Endothelial cell of umbilical vein (primary cell): ENCODE results near the gene RBMS1. TPM values are rescaled to one million over a fixed set of nuclear protein-coding genes. Genes with fewer than 3 reads are reported as not detected.

ENCODE experiments used
- BruUV-seq: library from RNA; stranded (reverse); fragments of 400-500 nt; replicated peaks from 2 replicates; lab custom pipeline; 2021; lab: Mats Ljungman, UMichigan
- CTCF ChIA-PET: fragments of 300-600, 350-600 bp; sonication (Branson Sonifier 250); formaldehyde crosslinking; loops from one replicate; lab custom pipeline; 2021; ENCODE audit warnings: antibody characterized with exemption, inconsistent platforms; lab: Charles Lee
- POLR2A ChIA-PET: fragments of 300-600, 350-600 bp; sonication (Branson Sonifier 250); formaldehyde crosslinking; loops from one replicate; lab custom pipeline; 2021; ENCODE audit warnings: antibody characterized with exemption, inconsistent platforms; lab: Charles Lee
- DNase-seq: peaks from one replicate; pipeline ENCODE4 v3.0.0-alpha.2; 2011; ENCODE audit warnings: low read depth, low spot score
- FAIRE-seq: peaks from 2 replicates; lab custom pipeline; 2011; peaks lifted over from hg19 to GRCh38; lab: Jason Lieb, UNC
- H2AFZ ChIP-seq: 2 replicates; pipeline ENCODE4 v1.6.0; 2012; ENCODE audit warnings: low read depth, low read length, control low read depth, inconsistent platforms
- H3K27ac ChIP-seq: 2 replicates; pipeline ENCODE4 v1.5.1; 2011; ENCODE audit warnings: low read depth, mild to moderate bottlenecking, control low read depth, low read length, moderate library complexity; ENCODE audit not compliant: insufficient read depth
- H3K27me3 ChIP-seq, 2 experiments: 2 replicates each; pipeline versions ENCODE4 v1.6.0 to v1.6.1; 2011; ENCODE audit warnings: low read length in 2 of 2, mixed read lengths in 1 of 2; ENCODE audit not compliant: control insufficient read depth in 2 of 2, insufficient read depth in 2 of 2
- H3K36me3 ChIP-seq, 2 experiments: 2 replicates in 1 of 2; 3 replicates in 1 of 2; pipeline ENCODE4 v1.5.1; 2011; ENCODE audit warnings: low read length in 2 of 2, mild to moderate bottlenecking in 1 of 2, moderate library complexity in 1 of 2; ENCODE audit not compliant: control insufficient read depth in 2 of 2, insufficient read depth in 2 of 2; ENCODE audit errors: extremely low read depth in 1 of 2
- H3K4me1 ChIP-seq: 3 replicates; pipeline ENCODE4 v1.5.1; 2011; ENCODE audit warnings: mild to moderate bottlenecking, low read length; ENCODE audit not compliant: control insufficient read depth, insufficient read depth; ENCODE audit errors: extremely low read depth
- H3K4me2 ChIP-seq: 2 replicates; pipeline ENCODE4 v1.6.1; 2011; ENCODE audit warnings: low read length, control low read depth, mixed read lengths; ENCODE audit not compliant: insufficient read depth
- H3K4me3 ChIP-seq, 3 experiments: fragments of 200-600 bp in 1 of 3; sonication (generic), shearing (Covaris generic) in 1 of 3; replicated peaks in 1 of 3; 2 replicates each; pipeline ENCODE4 v1.5.1; 2011 to 2016; ENCODE audit warnings: control low read depth in 3 of 3, low read length in 3 of 3, mild to moderate bottlenecking in 2 of 3, inconsistent platforms in 1 of 3, low read depth in 1 of 3, moderate library complexity in 1 of 3; ENCODE audit not compliant: insufficient read depth in 1 of 3
- H3K79me2 ChIP-seq: 2 replicates; pipeline ENCODE4 v1.6.0; 2012; ENCODE audit warnings: low read length, inconsistent platforms; ENCODE audit not compliant: control insufficient read depth, insufficient read depth
- H3K9ac ChIP-seq: replicated peaks from 2 replicates; pipeline ENCODE3; 2011; ENCODE audit warnings: low read length, control low read depth; ENCODE audit not compliant: insufficient read depth; ENCODE audit errors: extremely low read depth
- H3K9me1 ChIP-seq: replicated peaks from 3 replicates; pipeline ENCODE4 v1.6.0; 2011; ENCODE audit warnings: mild to moderate bottlenecking, low read length; ENCODE audit not compliant: control insufficient read depth, insufficient read depth; ENCODE audit errors: extremely low read depth
- H3K9me3 ChIP-seq: replicated peaks from 2 replicates; pipeline ENCODE4 v1.5.1; 2012; ENCODE audit warnings: low read length, inconsistent platforms; ENCODE audit not compliant: control insufficient read depth, insufficient read depth
- H4K20me1 ChIP-seq: replicated peaks from 2 replicates; pipeline ENCODE3; 2011; ENCODE audit warnings: mild to moderate bottlenecking, low read length; ENCODE audit not compliant: control insufficient read depth, insufficient read depth; ENCODE audit errors: extremely low read depth
- CTCF ChIP-seq, 2 donors: IDR thresholded peaks; 1 replicate in 1 of 2; 2 replicates in 1 of 2; pipeline ENCODE4 v1.5.1; 2011; ENCODE audit warnings: low read length in 2 of 2, mild to moderate bottlenecking in 2 of 2, moderate library complexity in 2 of 2, control low read depth in 1 of 2, inconsistent platforms in 1 of 2, low read depth in 1 of 2; ENCODE audit not compliant: insufficient read depth in 1 of 2; ENCODE audit errors: extremely low read depth in 1 of 2
- EZH2 ChIP-seq: IDR thresholded peaks from 2 replicates; pipeline ENCODE4 v1.6.1; 2012; ENCODE audit warnings: borderline replicate concordance, low read depth, mild to moderate bottlenecking, moderate library complexity, low read length, inconsistent platforms; ENCODE audit not compliant: severe bottlenecking
- FOS ChIP-seq: IDR thresholded peaks from 2 replicates; pipeline ENCODE4 v1.6.1; 2011; ENCODE audit warnings: mild to moderate bottlenecking, low read length, moderate library complexity, borderline replicate concordance; ENCODE audit not compliant: insufficient read depth
- GATA2 ChIP-seq: IDR thresholded peaks from 2 replicates; pipeline ENCODE4 v1.7.0; 2011; ENCODE audit warnings: low read depth, mild to moderate bottlenecking, moderate library complexity, mixed read lengths, low read length; ENCODE audit not compliant: insufficient read length, insufficient read depth
- JUN ChIP-seq: IDR thresholded peaks from 2 replicates; pipeline ENCODE4 v1.6.1; 2011; ENCODE audit warnings: borderline replicate concordance, low read depth; ENCODE audit not compliant: insufficient read length, insufficient read depth
- MAX ChIP-seq: IDR thresholded peaks from 2 replicates; pipeline ENCODE4 v1.6.1; 2011; ENCODE audit not compliant: insufficient read depth, insufficient read length
- MYC ChIP-seq: IDR thresholded peaks from one replicate; pipeline ENCODE4 v1.6.1; 2011; ENCODE audit warnings: mild to moderate bottlenecking, low read depth, low read length
- POLR2A ChIP-seq: IDR thresholded peaks from 2 replicates; pipeline ENCODE4 v1.6.1; 2012; ENCODE audit warnings: low read depth, mild to moderate bottlenecking, control low read depth, low read length
- POLR2AphosphoS5 ChIP-seq: IDR thresholded peaks from 2 replicates; pipeline ENCODE4 v1.6.1; 2012; ENCODE audit warnings: low read depth, mild to moderate bottlenecking, control low read depth, low read length, moderate library complexity; ENCODE audit not compliant: insufficient read depth
- dilution Hi-C: fragments of 300-500 bp; cut with MboI; formaldehyde crosslinking; loops from one replicate; pipeline ENCODE4 v1.15.0; 2019; ENCODE audit warnings: low sequenced_read_pairs; ENCODE audit not compliant: extremely low pct_ligation_motif_present
- intact Hi-C: fragments of 100-400 bp; cut with micrococcal nuclease; formaldehyde crosslinking; loops from one replicate; pipeline ENCODE4 v1.10.0; 2022
- polyA plus RNA-seq, 4 experiments: library from polyadenylated mRNA; depleted of rRNA in 3 of 4; stranded (reverse) in 3 of 4; unstranded in 1 of 4; fragments of >200 nt; gene quantifications; 2 replicates each; pipeline versions ENCODE4 v1.2.1 to v1.2.3, GENCODE V29; 2011 to 2012; ENCODE audit warnings: missing spikeins in 1 of 4
- total RNA-seq: library from RNA; stranded (reverse); gene quantifications from 2 replicates; pipeline ENCODE4 v1.2.3, GENCODE V29; 2021

RBMS1 gene
- total and polyA plus RNA-seq, 2 donors (not counting 3 experiments of a cell fraction or from before 2014, with no cell fraction given), result 60.0 to 93.3 TPM

GRCh38 chr2:160401895-160402294 lies 91.7 kb downstream of the RBMS1 start:
- TF ChIP-seq POLR2A (no peak), EZH2 (no peak), JUN (no peak), MAX (no peak), CTCF (IDR thresholded peaks at IDR 0.05; ENCODE audit: extremely low read depth in 1 of 2, insufficient read depth in 1 of 2, low read depth in 1 of 2, low read length in 2 of 2) (no peak), POLR2AphosphoS5 (no peak), GATA2 (no peak), FOS (no peak), MYC (no peak)
- ChIA-PET POLR2A (no interaction called here), CTCF (no interaction called here)
- Histone ChIP-seq H4K20me1 (peaks cover 32% of the 10 kb centered on the region), H3K9me3 (no peaks in the 10 kb centered on the region), H3K79me2 (peaks cover 100% of the 10 kb centered on the region), H3K9ac (no peak overlapping the region), H3K9me1 (no peaks in the 10 kb centered on the region), H3K4me2 (no peak overlapping the region), H3K4me1 (peaks cover 67% of the 10 kb centered on the region), H3K27ac (no peak overlapping the region), H3K27me3 (no peaks in the 10 kb centered on the region), H2AFZ (no peak overlapping the region), H3K4me3 (no peak overlapping the region), H3K36me3 (no peaks in the 10 kb centered on the region)
- no TSS peak for BruUV-seq
- dilution Hi-C loops (no loop called here), intact Hi-C loops (no loop called here)
- FAIRE-seq (no peak), DNase-seq (no peak)
